Activated CD4-positive, alpha-beta T cell treated with anti-CD3 and anti-CD28 coated beads for 1 hour (primary cell): ENCODE data around the gene C2orf92.

Experiments used
- DNase-seq: peaks from one replicate; pipeline ENCODE4 v3.0.0-alpha.2; 2020

The C2orf92 gene

DNA sequence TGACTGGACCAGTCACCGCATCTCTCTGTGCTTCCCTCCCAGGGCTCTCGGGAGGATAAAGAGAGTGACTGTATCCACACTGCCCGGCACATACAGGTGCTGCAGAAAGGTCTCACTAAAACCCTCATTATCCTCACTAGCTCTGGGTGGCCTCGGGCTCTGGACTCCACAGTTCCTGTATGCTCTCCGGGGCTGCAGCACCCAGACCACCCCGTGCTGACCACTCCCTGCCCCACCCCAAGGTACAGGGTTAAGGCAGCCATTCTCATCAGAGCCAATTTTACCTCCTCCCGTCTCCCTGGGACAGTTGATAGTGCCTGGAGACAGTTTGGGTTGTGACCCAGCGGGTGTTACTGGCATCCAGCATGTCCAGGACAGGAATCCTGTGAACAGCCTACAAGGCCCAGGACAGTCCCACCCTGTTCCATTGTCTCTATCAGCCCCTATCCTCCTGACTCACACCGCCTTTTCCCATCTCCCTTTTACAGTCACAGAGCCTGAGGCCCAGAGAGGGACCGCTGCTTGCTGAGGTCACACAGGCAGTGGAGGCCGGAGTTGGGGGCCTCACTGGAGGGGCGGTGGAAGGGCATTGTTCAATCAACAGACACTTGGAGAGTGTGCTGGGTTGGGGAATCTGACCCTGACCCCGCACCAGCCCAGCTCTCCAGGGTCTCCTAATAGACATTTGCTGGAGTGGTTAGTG lies 45.6 kb downstream of the C2orf92 start:
- DNase-seq = no peak

DNA sequence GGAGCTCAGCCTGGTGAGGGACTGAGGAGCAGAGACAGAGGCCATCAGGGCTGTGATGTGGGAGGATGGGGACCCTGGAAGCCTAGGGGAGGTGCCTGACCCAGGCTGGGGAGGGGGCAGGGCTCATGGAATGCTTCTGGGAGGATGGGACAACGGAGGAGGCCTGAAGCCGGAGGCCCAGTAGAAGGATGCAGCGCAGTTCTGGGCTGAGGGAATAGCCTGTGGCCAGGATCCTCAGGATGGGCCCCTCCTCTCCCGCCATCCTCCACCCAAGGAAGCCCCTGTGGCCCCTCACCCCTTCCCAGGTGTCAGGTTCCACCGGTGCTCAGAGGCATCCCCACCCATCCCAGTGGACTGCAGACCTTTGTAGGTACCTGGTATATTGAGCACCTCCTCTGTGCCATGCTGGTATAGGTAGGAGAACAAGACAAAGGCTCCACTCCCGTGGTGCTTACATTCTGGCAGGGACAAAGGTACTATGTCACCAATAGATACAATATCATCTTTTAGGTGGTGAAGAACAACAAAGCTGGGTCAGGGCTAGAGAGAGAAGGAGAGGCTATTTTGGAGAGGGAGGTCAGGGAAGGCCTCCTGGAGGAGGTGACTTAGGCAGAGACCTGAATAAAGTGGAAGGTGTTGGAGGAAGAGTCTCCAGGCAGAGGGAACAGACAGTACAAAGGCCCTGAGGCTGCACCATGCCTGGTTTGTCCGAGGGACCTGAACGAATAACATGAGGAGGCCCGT lies 46.6 kb downstream of the C2orf92 start:
- no peak for DNase-seq

DNA sequence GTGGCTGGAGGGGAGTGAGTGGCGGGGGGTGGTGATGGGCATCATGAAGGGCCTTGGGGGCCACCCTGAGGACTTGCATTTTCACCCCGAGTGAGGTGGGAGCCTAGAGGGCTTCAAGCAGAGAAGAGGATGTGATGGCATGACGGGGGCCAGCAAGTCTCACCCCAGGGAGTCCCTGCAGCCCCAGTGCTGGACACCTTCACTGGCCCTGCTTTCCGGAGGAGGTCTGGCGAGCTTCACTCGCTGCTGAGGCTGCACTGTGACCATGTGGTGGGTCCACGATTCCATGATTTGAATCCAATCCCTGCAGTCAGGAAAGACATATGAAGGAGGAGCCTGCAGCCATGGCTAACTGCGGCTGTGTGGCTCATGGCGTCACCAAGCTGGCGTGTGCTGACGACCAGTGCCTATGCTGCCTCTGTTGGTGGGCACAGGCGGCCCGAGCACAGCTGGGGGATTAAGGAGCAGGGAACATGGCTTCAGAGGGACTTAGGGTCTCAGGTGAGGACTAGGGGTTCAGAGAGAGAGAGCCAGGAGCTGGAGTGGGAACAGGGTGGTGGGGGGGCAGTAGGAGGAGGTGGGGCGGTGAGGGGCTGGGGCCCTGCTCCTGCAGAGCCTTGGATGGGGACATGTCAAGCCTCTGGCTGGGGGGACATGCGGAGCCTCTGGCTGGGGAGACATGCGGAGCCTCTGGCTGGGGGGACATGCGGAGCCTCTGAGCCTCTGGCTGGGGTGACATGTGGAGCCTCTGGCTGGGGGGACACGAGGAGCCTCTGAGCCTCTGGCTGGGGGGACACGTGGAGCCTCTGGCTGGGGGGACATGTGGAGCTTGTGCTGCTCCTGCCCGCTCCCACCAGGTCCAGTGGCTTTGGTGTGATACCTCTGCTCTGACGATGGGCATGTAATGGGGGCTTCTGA lies 47.4 kb downstream of the C2orf92 start:
- DNase-seq = no peak

DNA sequence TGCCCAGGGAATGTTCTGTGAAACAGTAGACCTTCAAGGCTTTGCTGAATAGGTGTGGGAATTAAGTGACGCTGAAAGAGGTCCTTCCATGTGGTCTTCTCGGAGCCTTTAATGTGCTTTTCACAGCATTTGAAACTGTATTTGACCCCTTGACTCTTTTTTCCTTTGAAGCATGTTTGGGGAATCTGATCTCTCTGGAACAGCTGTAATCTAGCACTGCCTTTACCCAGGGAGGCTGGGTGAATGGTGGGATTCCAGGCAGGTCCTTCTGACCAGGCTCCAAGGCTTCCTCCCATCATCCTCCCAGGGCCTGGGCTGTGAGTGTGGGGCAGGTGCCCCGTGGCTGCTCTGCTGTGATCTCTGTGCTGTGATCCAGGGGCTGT lies 48.1 kb downstream of the C2orf92 start:
- no peak for DNase-seq

DNA sequence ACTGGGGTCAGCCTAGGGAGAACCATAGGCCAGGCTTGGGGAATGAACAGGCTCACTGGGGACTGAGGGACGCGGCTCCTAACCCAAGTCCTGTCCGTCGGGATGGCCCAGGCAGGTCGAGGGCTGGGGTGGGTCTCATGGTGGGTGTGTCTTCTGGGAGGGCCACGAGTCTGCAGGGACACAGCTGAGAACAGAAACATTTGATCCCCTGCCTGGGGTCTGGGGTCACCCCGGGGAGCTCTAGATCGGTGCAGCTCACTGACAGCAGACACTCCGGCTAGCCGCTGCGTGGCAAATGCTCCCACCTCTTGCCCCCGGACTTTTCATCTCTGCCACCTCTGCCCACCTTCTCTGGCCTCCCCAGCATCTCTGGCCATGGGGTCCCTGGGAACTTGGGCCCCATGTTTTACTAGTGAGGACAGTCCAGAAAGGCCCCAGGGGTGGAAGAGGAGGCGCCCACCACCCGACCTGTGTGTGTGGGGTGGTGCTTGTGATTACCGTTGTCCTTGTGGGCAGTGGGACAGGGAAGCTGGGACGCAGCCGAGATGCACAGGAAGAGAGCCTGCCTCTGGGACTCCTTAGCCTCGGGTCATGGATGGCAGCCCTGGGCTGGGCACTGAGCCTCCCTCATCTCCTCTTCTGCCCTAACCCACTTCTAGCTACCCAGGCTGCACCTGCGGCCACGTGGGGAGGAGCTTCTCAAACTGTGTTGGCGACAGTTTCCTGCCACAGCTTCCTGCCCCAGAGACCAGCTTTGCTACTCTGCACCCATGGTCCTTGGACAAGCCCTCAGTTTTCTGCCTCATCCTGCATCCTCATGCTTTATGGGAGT lies 48.8 kb downstream of the C2orf92 start:
- peak; percentile 59 for DNase-seq

DNA sequence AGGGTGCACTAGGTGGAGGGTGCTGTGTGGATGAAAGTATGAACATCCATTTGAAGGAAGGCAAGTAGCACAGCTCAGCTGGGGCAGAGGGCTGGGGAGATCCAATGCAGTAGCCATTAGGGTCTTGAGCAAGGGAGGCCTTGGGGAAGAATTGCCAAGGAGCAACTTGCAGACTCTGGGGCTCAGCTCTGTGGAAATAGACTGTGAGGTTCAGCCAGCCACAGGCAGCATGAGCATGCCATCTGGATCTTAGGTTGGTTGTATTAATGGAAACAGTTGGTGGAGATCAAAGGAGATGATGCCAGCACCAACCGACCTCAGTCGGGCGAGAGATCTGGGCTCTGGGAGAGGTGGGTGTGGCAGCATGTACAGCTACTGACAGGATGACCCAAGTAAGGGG lies 49.4 kb downstream of the C2orf92 start:
- no peak for DNase-seq

DNA sequence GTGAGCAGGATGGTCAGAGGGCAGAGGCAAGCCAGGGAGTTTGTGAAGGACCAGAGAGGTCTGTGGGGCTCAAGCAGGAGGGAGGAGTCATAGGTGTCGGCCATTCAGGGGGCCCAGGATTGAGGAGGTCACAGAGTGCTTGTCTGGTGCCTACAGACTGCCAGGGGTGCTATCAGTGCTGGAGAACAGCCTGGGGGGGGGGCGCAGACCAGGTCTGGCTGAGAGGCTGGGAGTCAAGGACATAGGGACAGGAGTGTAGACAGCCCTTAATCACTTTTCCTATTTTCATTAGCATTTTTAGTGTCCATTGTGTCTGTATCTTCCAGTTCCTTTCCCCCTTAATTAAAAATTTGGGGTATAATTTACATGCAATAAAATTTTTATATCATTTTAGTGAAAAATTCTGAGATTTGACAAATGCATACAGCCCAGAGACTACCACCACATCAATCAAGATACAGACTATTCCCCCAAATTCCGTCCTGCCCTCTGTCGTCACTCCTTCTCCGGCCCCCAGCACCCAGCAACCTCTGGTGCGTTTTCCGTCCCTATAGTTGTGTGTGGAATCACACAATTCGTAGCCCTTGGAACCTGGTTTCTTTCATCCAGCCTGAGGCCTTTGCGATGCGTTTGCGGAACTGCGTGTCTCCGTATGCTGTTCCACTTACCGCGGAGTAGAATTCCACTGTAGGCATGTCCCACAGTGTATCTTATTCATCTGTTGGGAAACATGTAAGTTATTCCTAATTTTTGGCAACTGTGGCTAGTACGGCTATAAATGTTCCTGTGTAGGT lies 50.0 kb downstream of the C2orf92 start:
- no peak for DNase-seq

DNA sequence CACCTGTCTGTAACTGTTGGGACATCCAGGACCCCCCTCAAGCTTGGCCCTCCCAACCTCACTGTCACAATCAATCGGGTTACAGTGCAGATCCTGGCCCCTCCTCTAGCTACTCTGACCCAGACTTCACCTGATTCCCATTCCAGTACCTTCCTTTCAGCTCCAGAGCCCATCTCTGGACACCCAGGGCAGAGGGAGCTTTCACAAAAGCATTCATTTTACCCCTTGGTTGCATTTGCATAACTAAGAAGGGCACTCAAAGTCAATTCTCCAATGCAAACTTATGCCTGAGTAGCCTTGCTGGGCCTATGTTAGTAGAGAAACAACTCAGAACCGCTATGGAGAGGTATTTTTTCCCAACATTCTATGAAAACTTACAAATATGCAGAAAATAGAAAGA lies 51.2 kb downstream of the C2orf92 start:
- DNase-seq = no peak

DNA sequence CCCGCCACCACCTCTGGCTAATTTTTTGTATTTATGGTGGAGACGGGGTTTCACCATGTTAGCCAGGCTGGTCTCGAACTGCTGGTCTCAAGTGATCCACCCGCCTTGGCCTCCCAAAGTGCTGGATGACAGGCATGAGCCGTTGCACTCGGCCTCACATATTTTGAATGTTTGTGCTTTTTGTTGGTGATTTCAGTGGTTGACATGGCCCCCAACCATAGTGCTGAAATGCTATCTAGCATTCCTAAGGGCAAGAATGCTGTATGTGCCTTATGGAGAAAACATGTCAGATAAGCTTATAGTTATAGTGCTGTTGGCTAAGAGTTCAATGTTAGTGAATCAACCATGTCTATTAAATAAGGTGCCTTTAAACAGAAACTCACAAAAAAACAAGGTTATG lies 52.7 kb downstream of the C2orf92 start:
- DNase-seq = no peak

DNA sequence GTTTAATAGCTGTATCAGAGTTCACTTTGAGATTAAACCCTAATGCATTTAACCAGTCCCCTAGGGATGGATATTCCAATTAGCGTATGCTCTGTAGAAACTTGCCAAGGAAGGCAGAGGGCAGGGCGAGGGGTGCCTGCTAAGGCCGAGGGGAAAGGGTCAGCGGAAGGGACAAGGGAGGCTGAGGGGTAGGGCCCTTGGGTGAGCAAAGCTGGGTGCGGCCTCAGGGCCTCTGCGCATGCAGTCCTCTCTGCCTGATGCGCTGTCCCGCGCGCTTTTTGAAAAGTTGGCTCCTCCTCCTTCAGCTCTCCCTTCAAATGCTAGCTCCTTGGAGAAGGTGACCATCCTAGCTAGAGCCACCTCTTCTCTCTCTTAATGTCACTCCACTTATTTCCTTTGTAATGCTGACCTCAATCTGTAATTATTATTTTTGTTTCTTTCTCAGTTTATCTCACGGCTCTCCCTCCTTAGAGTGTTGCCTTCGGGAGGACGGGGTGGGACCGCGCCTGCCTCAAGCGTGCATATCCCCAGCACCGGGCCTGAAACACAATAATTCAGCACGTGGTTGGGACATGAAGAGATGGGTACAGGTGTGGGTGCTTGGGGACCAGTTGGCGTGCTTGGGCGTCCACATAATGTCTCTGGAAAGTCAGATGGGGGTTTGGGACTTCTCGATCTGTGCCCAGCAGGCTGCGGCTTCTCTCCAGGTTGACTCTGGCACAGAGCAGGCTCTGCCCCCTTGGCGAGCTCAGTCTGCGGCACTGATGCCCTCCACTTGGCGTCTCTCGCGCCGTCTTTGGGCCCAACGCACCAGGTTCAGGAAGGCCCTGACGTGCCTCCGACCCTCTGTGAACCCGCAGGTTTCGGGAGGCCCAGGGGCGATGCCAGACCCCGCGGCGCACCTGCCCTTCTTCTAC lies 53.9 kb downstream of the C2orf92 start:
- DNase-seq = no peak

DNA sequence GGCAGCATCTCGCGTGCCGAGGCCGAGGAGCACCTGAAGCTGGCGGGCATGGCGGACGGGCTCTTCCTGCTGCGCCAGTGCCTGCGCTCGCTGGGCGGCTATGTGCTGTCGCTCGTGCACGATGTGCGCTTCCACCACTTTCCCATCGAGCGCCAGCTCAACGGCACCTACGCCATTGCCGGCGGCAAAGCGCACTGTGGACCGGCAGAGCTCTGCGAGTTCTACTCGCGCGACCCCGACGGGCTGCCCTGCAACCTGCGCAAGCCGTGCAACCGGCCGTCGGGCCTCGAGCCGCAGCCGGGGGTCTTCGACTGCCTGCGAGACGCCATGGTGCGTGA lies 54.5 kb downstream of the C2orf92 start:
- DNase-seq = no peak

DNA sequence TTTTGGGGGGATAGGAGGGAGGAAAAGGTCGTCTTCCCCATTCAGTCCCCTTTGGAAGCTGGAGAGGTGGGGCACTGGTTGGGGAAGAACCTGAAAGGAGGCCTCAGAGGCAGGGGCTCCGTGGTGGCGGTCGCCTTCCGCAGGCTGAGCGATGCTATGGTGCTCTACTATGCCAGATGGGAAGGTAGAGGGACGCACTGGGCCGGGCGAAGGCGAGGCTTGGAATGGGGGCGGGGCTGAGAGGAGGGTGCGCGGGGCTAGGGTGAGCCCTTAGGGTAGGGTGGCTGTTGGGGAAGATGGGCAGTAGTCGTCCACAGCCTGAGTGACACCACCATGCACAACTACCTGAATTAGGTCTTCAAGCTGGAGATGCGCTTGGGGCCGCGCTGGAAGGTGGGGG lies 55.0 kb downstream of the C2orf92 start:
- no peak for DNase-seq

DNA sequence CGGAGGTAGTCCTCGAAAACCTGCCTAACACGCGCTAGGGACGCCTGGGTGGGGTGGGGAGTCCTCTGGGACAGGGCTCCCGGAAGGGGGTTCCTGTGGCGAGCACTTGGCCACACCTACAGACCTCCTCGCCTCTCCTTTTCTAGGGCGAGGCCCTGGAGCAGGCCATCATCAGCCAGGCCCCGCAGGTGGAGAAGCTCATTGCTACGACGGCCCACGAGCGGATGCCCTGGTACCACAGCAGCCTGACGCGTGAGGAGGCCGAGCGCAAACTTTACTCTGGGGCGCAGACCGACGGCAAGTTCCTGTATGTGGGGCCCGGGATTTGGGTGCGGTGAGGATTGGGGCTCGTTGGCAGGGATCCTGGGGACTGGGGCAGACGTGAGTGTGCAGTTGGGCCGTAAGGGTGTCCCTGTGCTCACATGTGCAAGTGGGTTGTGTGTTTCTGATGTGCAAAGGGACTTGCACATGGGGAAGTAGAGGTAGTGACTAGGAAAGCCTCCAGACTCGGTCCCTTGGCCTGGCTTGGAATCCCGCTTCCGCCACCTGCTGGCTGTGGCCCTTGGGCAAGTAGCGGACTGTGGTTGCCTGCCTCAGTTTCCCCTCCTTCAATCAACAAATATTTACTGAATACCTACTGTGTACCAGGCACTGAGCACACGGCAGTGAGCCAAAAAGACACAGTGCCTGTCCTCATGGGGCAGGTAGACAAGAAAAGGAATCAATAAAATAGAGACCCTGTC lies 55.6 kb downstream of the C2orf92 start:
- DNase-seq = no peak

DNA sequence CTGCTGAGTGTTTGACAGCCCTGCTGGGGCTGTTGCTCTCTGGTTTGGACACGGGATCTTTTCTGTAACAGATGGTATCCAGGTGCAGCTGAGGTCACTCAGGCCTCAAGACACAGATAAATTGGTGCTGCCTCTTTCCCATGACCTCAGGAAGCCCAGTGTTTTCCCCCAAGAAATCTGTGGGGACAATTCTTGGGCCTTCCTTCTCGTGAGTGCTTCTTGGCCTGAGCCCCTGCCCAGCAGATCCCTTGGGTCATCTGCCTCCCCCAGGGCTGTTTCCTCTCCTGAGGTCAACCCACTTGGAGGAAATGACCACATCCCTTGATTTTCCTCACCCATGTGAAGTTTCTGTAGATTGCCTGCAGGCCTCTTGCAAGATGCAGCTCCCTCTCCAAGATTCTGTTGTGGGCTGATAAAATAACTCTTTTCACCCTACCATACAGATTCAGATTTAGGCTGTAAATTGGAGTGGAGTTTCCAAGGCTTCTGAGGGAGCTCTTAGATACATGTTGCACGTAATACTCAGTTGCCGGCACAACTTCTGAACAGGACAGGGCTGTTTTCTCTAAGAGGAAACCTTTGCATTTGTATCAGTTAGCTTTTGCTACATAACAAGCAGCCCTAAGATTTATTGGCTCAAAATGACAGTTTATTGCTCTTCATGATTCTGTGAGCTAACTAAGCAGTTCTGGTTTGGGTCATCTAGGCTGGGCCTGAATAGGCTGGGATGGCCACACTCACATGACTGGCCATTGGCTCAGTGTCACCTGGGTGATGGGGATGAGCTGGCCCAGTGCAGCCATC lies 57.0 kb downstream of the C2orf92 start:
- DNase-seq = no peak

DNA sequence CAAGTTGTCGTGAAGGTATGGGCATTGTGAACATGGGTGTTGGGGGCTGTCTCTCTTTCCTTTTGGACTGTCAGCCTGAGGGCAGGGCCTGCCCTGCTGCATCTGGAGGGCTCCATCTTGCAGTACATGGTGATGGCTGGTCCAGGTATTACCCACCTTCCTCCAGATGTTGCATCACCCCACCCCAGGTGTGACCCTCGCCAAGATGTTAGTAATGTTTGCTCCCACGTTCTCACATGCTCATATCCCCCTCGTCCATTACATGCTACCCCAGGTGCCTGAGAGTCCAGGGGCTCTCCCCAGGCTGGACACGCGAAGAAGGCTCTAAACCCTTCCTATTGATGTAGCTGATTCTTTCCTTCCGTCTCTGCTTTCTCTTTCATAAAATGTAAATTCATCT lies 57.8 kb downstream of the C2orf92 start:
- no peak for DNase-seq

DNA sequence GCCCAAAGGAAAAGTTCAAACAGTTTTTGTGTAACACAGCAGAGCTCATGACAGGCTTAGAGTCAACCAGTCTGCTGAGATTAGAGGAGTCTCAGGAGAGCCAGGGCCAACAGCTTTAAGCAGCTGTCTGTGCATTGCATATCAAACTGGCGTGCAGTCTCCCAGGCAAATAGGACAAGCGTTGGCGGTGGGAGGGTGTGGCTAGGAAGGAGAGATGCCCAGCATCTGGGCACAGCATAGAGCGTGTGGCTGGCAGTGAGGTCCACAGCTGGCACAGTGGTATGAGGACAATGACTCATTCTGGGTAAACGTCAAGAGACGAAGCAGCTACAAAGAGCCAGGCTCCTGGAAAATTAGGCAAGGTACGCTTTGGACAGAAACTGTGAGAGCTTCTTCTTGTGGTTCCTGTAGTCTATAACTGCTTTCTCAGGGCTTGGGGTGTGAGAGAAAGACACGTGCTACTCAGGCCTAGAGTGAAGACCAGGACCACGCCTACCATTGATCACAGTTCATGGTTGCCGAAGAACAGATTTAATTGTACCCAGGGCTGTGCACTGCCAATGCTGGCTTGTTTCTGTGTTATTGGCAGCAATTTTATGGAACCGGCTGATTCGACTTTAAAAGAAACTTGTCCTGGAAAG lies 58.7 kb downstream of the C2orf92 start:
- DNase-seq = no peak

DNA sequence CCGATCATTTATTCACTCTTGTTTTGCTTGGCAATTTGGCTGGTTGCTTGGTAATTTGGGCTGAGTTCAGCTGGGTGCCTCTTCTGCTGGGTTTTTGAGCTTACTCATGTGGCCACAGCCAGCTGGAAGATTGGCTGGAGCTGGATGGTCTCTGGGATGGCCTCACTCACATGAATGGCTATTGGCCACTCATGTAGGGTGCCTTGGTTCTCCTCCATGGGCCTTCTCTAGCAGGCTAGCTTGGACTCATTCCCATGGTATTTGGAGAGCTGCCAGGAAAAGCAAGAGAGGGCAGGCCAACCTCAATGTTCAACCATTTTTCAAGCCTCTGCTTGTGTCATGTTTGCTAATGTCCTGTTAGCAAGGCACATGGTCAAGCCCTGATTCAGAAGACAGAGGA lies 60.7 kb downstream of the C2orf92 start:
- DNase-seq = no peak

DNA sequence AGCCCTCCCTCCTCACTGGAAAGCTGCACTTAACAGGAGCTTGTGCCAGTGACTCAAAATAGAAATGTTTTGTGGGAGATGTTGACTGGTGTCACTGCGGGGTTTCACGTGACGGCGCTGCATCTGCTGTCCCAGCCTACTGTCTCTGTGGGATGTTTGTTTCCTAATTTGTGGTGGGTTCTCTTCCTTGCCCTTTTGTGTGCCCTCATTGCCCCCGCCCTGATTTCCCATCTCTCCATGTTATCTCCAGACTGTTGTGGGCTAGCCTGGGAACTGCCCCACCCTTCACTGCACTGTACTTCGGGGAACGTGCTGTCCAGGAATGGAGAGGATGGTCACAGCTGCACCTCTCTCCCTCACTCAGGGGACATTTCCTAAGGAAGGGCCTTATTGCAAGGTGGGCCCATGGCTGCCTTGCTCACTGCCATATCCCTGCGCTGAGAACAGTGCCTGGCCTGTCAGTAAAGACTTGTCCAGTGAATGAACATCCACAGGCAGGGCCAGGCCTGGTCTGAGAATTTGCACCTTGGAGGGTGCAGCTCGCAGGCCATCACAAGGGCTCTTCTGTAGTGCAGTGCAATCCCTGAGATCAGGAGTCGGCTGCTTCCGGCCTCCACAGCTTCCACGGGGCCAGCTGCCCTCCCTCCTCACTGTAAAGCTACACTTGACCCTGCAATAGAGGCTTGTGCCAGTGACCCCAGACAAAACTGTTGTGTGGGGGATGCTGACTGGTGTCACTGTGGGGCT lies 61.9 kb downstream of the C2orf92 start:
- no peak for DNase-seq
